D721Med (cell line): ENCODE data around the gene EEA1.
"Not testable (repeated sequence)": the region's sequence is repeated elsewhere in the genome, so short reads cannot be mapped to it uniquely, and the experiment has no call there.

Experiments used
- DNase-seq: peaks from one replicate; pipeline ENCODE4 v3.0.0; 2011; ENCODE audit warnings: low spot score; ENCODE audit not compliant: insufficient read length
- FAIRE-seq: peaks from 2 replicates; lab custom pipeline; 2011; peaks lifted over from hg19 to GRCh38; lab: Jason Lieb, UNC
- CTCF ChIP-seq: IDR thresholded peaks from 2 replicates; pipeline ENCODE4 v1.5.1; 2012; ENCODE audit warnings: mild to moderate bottlenecking, control low read depth; ENCODE audit not compliant: insufficient read depth; ENCODE audit errors: missing control alignments

The EEA1 gene

GRCh38 chr12:92821142-92821541 is 108.0 kb downstream of the EEA1 start:
- DNase-seq (no peak), FAIRE-seq (no peak)
- no peak for TF ChIP-seq CTCF

- DNase-seq (no peak), FAIRE-seq (no peak)
- TF ChIP-seq CTCF: no peak
These were observed 114.5 kb downstream of the EEA1 start for GRCh38 chr12:92814584-92814983.

- TF ChIP-seq CTCF: no peak
- no peak for FAIRE-seq
- no peak for DNase-seq
These were observed 118.7 kb downstream of the EEA1 start for GRCh38 chr12:92810370-92810769.

- no peak for TF ChIP-seq CTCF
- FAIRE-seq (no peak), DNase-seq (no peak)
These were observed 125.2 kb downstream of the EEA1 start for GRCh38 chr12:92803903-92804302.

- no peak for TF ChIP-seq CTCF
- DNase-seq (no peak), FAIRE-seq (no peak)
These were observed 126.2 kb downstream of the EEA1 start for GRCh38 chr12:92802906-92803305.

GRCh38 chr12:92796650-92797049 is 132.4 kb downstream of the EEA1 start:
- FAIRE-seq (no peak), DNase-seq (no peak)
- no peak for TF ChIP-seq CTCF

GRCh38 chr12:92794814-92795213 is 134.3 kb downstream of the EEA1 start:
- TF ChIP-seq CTCF: no peak
- no peak for FAIRE-seq

GRCh38 chr12:92794356-92794755 is 134.7 kb downstream of the EEA1 start:
- not testable (repeated sequence) for FAIRE-seq, DNase-seq

More at GRCh38 chr12:92794814-92795213, 134.3 kb downstream of the EEA1 start:
- DNase-seq: no peak
